KMS-11 (cell line): Measurements from ENCODE around the gene S100A1.
"Not testable (repeated sequence)": the region's sequence is repeated elsewhere in the genome, so short reads cannot be mapped to it uniquely, and the experiment has no call there.

ENCODE experiments used
- H2AFZ ChIP-seq: fragments of 200-600 bp; sonication (generic); 2 replicates; pipeline ENCODE4 v1.6.1; 2016; ENCODE audit warnings: antibody characterized with exemption, mixed run types, low read depth
- H3K27ac ChIP-seq: fragments of 200-600 bp; sonication (generic); 2 replicates; pipeline ENCODE4 v1.6.1; 2016; ENCODE audit warnings: mild to moderate bottlenecking, mixed run types
- H3K27me3 ChIP-seq: fragments of 200-600 bp; sonication (generic); 2 replicates; pipeline ENCODE4 v1.6.1; 2017; ENCODE audit warnings: mild to moderate bottlenecking, low read depth, mixed run types, moderate library complexity; ENCODE audit not compliant: insufficient read depth
- H3K36me3 ChIP-seq: fragments of 200-600 bp; sonication (generic); 2 replicates; pipeline ENCODE4 v1.6.1; 2017; ENCODE audit warnings: mild to moderate bottlenecking, mixed run types; ENCODE audit not compliant: insufficient read depth
- H3K4me1 ChIP-seq: fragments of 200-600 bp; sonication (generic); 2 replicates; pipeline ENCODE4 v1.6.1; 2016; ENCODE audit warnings: mild to moderate bottlenecking, low read depth, mixed run types; ENCODE audit not compliant: poor library complexity, severe bottlenecking
- H3K4me2 ChIP-seq: fragments of 200-600 bp; sonication (generic); 2 replicates; pipeline ENCODE4 v1.7.0; 2016; ENCODE audit warnings: mild to moderate bottlenecking, mixed run types
- H3K4me3 ChIP-seq: fragments of 200-600 bp; sonication (generic); IDR thresholded peaks from 2 replicates; pipeline ENCODE4 v1.6.1; 2017; ENCODE audit warnings: low read depth, low read length, mixed read lengths; ENCODE audit not compliant: insufficient read depth
- H3K79me2 ChIP-seq: fragments of 200-600 bp; sonication (generic); 2 replicates; pipeline ENCODE4 v1.6.1; 2016; ENCODE audit warnings: low read depth, mixed run types; ENCODE audit not compliant: insufficient read depth
- H3K9ac ChIP-seq: fragments of 200-600 bp; sonication (generic); 2 replicates; pipeline ENCODE4 v1.6.1; 2016; ENCODE audit warnings: mild to moderate bottlenecking, mixed run types
- H4K20me1 ChIP-seq: fragments of 200-600 bp; sonication (generic); 2 replicates; pipeline ENCODE4 v1.6.1; 2016; ENCODE audit warnings: mild to moderate bottlenecking, mixed run types; ENCODE audit not compliant: insufficient read depth
- TF ChIP-seq, protein P1 (sequence below): fragments of 200-600 bp; sonication (generic); conservative IDR thresholded peaks from 2 replicates; pipeline ENCODE4 v1.6.1; 2017; ENCODE audit warnings: low read depth, mild to moderate bottlenecking, antibody characterized with exemption, low read length, moderate library complexity, mixed read lengths

The S100A1 gene

DNA sequence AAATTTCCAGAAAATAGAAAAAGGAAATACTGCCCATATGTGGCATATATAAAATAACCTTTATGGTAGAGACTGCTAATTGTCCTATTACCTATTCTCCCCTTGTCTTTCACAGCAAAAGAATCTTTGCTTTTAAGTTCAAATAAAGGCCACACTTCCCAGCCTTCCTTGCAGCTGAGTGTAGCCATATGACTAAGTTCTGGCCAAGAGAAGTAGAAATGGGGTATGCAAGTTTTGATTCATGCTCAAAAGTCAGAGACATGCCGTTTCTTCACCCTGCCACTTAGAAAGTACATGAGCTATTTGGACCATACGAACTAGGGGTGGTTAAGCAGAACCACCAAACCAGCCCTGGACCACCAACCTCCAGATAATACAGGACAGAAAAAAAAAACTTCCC lies 44.3 kb upstream of the S100A1 start:
- H3K36me3 ChIP-seq = no peaks in the 10 kb centered on the region
- H3K79me2 ChIP-seq = no peaks in the 10 kb centered on the region
- H3K4me3 ChIP-seq = no peak overlapping the region
- no peaks in the 10 kb centered on the region for H4K20me1 ChIP-seq
- TF ChIP-seq, protein P1, sequence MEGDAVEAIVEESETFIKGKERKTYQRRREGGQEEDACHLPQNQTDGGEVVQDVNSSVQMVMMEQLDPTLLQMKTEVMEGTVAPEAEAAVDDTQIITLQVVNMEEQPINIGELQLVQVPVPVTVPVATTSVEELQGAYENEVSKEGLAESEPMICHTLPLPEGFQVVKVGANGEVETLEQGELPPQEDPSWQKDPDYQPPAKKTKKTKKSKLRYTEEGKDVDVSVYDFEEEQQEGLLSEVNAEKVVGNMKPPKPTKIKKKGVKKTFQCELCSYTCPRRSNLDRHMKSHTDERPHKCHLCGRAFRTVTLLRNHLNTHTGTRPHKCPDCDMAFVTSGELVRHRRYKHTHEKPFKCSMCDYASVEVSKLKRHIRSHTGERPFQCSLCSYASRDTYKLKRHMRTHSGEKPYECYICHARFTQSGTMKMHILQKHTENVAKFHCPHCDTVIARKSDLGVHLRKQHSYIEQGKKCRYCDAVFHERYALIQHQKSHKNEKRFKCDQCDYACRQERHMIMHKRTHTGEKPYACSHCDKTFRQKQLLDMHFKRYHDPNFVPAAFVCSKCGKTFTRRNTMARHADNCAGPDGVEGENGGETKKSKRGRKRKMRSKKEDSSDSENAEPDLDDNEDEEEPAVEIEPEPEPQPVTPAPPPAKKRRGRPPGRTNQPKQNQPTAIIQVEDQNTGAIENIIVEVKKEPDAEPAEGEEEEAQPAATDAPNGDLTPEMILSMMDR = no peak
- H3K27me3 ChIP-seq = no peaks in the 10 kb centered on the region
- H3K27ac ChIP-seq = no peak overlapping the region
- no peak overlapping the region for H2AFZ ChIP-seq
- H3K4me1 ChIP-seq = no peaks in the 10 kb centered on the region
- no peak overlapping the region for H3K4me2 ChIP-seq
- H3K9ac ChIP-seq = no peak overlapping the region

DNA sequence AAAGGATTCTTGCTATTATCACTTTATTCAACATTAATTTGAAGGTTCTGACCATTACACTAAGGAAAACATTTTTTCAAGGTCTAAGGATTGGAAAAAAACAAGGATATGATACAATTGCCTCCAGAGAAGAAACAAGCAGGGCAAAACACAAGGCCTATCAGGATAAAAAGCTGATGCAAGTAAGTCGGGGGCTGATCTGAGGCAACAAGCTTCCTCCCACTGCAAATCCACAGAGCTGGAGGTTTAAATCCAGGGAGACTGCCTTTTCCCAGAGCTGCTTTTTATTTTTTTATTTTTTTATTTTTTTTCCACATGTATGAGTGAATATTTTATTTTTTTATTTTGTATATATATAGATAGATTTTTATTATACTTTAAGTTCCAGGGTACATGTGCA lies 43.2 kb upstream of the S100A1 start:
- H3K4me1 ChIP-seq = no peaks in the 10 kb centered on the region
- no peak overlapping the region for H3K9ac ChIP-seq
- no peak overlapping the region for H3K4me3 ChIP-seq
- TF ChIP-seq, protein P1 = no peak
- no peaks in the 10 kb centered on the region for H4K20me1 ChIP-seq
- no peaks in the 10 kb centered on the region for H3K36me3 ChIP-seq
- H3K27me3 ChIP-seq = no peaks in the 10 kb centered on the region
- H3K4me2 ChIP-seq = no peak overlapping the region
- no peak overlapping the region for H3K27ac ChIP-seq
- no peak overlapping the region for H2AFZ ChIP-seq
- no peaks in the 10 kb centered on the region for H3K79me2 ChIP-seq

DNA sequence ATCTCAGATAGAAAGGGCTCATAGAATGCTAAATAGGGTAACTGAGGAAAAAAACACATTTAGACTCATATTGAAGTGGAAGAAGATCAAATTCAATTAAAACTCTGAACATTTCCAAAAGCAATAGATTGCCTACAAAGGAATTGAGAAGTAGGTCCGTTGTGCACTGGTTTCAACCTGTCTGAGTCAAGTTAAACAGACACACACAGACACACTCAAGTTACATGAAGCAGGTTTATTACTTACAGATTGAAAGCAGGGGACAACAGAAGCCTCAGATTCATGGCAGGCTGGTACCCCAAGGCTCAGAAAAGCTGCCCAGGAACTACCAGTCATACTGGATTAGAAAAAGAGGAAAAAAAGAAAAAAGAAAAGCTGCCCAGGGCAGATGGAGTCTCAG lies 41.9 kb upstream of the S100A1 start:
- no peak overlapping the region for H2AFZ ChIP-seq
- no peaks in the 10 kb centered on the region for H3K36me3 ChIP-seq
- H3K9ac ChIP-seq = no peak overlapping the region
- no peak overlapping the region for H3K27ac ChIP-seq
- no peaks in the 10 kb centered on the region for H3K4me1 ChIP-seq
- H3K27me3 ChIP-seq = no peaks in the 10 kb centered on the region
- H3K4me3 ChIP-seq = no peak overlapping the region
- no peaks in the 10 kb centered on the region for H4K20me1 ChIP-seq
- no peak overlapping the region for H3K4me2 ChIP-seq
- TF ChIP-seq, protein P1 = no peak
- H3K79me2 ChIP-seq = no peaks in the 10 kb centered on the region

DNA sequence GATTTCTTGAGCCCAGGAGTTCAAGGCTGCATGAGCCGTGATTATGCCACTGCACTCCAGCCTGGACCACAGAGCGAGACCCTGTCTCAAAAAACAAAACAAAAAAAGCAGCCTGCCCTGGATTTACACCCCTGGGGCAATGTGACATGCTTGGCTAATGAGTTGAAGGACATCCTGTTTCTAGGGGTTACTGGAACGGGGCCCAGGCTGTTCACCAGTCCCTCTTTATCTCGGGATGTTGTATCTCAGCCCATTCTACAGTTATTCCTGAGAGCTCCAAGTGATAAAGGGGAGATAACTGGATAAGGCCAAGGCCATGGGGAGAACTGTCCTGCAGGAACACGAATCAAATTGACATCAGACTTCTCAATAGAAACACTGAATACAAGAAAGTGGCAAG lies 40.9 kb upstream of the S100A1 start:
- no peak overlapping the region for H3K4me3 ChIP-seq
- H3K4me2 ChIP-seq = no peak overlapping the region
- H4K20me1 ChIP-seq = no peaks in the 10 kb centered on the region
- TF ChIP-seq, protein P1 = no peak
- no peaks in the 10 kb centered on the region for H3K36me3 ChIP-seq
- no peak overlapping the region for H3K27ac ChIP-seq
- no peak overlapping the region for H3K9ac ChIP-seq
- no peaks in the 10 kb centered on the region for H3K4me1 ChIP-seq
- H2AFZ ChIP-seq = no peak overlapping the region
- no peaks in the 10 kb centered on the region for H3K27me3 ChIP-seq
- H3K79me2 ChIP-seq = no peaks in the 10 kb centered on the region

DNA sequence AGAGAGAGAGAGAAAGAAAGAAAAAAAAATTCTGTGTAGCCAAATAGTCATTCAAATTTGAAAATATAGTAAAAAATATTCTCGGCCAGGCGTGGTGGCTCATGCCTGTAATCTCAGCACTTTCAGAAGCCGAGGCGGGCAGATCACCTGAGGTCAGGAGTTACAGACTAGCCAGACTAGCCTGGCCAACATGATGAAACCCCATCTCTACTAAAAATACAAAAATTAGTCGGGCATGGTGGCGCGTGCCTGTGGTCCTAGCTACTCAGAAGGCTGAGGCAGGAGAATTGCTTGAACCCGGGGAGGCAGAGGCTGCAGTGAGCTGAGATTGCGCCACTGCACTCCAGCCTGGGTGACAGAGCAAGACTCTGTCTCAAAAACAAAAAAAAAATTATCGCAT lies 40.2 kb upstream of the S100A1 start:
- not testable (repeated sequence) for H3K27ac ChIP-seq, H3K79me2 ChIP-seq, H3K36me3 ChIP-seq, H3K9ac ChIP-seq, H3K4me3 ChIP-seq, H3K27me3 ChIP-seq, H3K4me2 ChIP-seq, H4K20me1 ChIP-seq, H2AFZ ChIP-seq, H3K4me1 ChIP-seq
